ENCODE data around the gene WHRN. TPM values are rescaled to one million over a fixed set of nuclear protein-coding genes. Genes with fewer than 3 reads are reported as not detected.

Gene WHRN
- total and polyA plus RNA-seq, 2 of the 13 experiments (the other 11 are each of a cell fraction or from before 2014, with no cell fraction given) = 2.3 to 5.3 TPM

GRCh38 chr9:114505187-114506081, at the start of gene WHRN (continued):
- TF ChIP-seq JUNB (CRISPR knock-in tag; IDR thresholded peaks at IDR 0.05; ENCODE audit: borderline replicate concordance) (no peak), SAP130 (CRISPR knock-in tag; IDR thresholded peaks at IDR 0.05; ENCODE audit: low read depth) (peak; percentile 94), ZFP90 (CRISPR knock-in tag; IDR thresholded peaks at IDR 0.05; ENCODE audit: borderline replicate concordance) (no peak), ZNF10 (CRISPR knock-in tag; IDR thresholded peaks at IDR 0.05; ENCODE audit: borderline replicate concordance, low read depth) (no peak), HNRNPL (IDR thresholded peaks at IDR 0.05; ENCODE audit: low read depth, low read length) (no peak), GPN1 (CRISPR knock-in tag; IDR thresholded peaks at IDR 0.05; ENCODE audit: borderline replicate concordance) (no peak), ETS1 (CRISPR knock-in tag; IDR thresholded peaks at IDR 0.05) (no peak), GATAD2A (CRISPR knock-in tag; IDR thresholded peaks at IDR 0.05) (no peak), ZNF383 (CRISPR knock-in tag; IDR thresholded peaks at IDR 0.05; ENCODE audit: borderline replicate concordance) (no peak), ZNF230 (CRISPR knock-in tag; IDR thresholded peaks at IDR 0.05) (no peak), ARNT (IDR thresholded peaks at IDR 0.05) (no peak), MAFF (IDR thresholded peaks at IDR 0.05; ENCODE audit: low read depth, low read length) (no peak), ZNF772 (CRISPR knock-in tag; IDR thresholded peaks at IDR 0.05) (peak; percentile 20; the same call in 1 of the 2 replicates), ZFP36L1 (CRISPR knock-in tag; IDR thresholded peaks at IDR 0.05) (no peak), SMAD1 (CRISPR knock-in tag; IDR thresholded peaks at IDR 0.05; ENCODE audit: borderline replicate concordance, low read depth) (no peak; the same call in 1 of the 2 replicates), ZNF557 (CRISPR knock-in tag; IDR thresholded peaks at IDR 0.05) (no peak)
- TF ChIP-seq, protein P1, sequence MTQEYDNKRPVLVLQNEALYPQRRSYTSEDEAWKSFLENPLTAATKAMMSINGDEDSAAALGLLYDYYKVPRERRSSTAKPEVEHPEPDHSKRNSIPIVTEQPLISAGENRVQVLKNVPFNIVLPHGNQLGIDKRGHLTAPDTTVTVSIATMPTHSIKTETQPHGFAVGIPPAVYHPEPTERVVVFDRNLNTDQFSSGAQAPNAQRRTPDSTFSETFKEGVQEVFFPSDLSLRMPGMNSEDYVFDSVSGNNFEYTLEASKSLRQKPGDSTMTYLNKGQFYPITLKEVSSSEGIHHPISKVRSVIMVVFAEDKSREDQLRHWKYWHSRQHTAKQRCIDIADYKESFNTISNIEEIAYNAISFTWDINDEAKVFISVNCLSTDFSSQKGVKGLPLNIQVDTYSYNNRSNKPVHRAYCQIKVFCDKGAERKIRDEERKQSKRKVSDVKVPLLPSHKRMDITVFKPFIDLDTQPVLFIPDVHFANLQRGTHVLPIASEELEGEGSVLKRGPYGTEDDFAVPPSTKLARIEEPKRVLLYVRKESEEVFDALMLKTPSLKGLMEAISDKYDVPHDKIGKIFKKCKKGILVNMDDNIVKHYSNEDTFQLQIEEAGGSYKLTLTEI (CRISPR knock-in tag; conservative IDR thresholded peaks at IDR 0.05) = no peak
- TF ChIP-seq, protein P2, sequence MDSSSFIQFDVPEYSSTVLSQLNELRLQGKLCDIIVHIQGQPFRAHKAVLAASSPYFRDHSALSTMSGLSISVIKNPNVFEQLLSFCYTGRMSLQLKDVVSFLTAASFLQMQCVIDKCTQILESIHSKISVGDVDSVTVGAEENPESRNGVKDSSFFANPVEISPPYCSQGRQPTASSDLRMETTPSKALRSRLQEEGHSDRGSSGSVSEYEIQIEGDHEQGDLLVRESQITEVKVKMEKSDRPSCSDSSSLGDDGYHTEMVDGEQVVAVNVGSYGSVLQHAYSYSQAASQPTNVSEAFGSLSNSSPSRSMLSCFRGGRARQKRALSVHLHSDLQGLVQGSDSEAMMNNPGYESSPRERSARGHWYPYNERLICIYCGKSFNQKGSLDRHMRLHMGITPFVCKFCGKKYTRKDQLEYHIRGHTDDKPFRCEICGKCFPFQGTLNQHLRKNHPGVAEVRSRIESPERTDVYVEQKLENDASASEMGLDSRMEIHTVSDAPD (CRISPR knock-in tag; IDR thresholded peaks at IDR 0.05) = no peak
- TF ChIP-seq, protein P3, sequence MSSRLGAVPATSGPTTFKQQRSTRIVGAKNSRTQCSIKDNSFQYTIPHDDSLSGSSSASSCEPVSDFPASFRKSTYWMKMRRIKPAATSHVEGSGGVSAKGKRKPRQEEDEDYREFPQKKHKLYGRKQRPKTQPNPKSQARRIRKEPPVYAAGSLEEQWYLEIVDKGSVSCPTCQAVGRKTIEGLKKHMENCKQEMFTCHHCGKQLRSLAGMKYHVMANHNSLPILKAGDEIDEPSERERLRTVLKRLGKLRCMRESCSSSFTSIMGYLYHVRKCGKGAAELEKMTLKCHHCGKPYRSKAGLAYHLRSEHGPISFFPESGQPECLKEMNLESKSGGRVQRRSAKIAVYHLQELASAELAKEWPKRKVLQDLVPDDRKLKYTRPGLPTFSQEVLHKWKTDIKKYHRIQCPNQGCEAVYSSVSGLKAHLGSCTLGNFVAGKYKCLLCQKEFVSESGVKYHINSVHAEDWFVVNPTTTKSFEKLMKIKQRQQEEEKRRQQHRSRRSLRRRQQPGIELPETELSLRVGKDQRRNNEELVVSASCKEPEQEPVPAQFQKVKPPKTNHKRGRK (CRISPR knock-in tag; IDR thresholded peaks at IDR 0.05) = no peak
- TF ChIP-seq, protein P4, sequence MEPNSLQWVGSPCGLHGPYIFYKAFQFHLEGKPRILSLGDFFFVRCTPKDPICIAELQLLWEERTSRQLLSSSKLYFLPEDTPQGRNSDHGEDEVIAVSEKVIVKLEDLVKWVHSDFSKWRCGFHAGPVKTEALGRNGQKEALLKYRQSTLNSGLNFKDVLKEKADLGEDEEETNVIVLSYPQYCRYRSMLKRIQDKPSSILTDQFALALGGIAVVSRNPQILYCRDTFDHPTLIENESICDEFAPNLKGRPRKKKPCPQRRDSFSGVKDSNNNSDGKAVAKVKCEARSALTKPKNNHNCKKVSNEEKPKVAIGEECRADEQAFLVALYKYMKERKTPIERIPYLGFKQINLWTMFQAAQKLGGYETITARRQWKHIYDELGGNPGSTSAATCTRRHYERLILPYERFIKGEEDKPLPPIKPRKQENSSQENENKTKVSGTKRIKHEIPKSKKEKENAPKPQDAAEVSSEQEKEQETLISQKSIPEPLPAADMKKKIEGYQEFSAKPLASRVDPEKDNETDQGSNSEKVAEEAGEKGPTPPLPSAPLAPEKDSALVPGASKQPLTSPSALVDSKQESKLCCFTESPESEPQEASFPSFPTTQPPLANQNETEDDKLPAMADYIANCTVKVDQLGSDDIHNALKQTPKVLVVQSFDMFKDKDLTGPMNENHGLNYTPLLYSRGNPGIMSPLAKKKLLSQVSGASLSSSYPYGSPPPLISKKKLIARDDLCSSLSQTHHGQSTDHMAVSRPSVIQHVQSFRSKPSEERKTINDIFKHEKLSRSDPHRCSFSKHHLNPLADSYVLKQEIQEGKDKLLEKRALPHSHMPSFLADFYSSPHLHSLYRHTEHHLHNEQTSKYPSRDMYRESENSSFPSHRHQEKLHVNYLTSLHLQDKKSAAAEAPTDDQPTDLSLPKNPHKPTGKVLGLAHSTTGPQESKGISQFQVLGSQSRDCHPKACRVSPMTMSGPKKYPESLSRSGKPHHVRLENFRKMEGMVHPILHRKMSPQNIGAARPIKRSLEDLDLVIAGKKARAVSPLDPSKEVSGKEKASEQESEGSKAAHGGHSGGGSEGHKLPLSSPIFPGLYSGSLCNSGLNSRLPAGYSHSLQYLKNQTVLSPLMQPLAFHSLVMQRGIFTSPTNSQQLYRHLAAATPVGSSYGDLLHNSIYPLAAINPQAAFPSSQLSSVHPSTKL (CRISPR knock-in tag; IDR thresholded peaks at IDR 0.05) = no peak

All from HepG2 (cell line).